Dermis blood vessel endothelial cell (primary cell): ENCODE results near the gene TSG101. TPM values are rescaled to one million over a fixed set of nuclear protein-coding genes. Genes with fewer than 3 reads are reported as not detected.

Source experiments
- total RNA-seq: library from RNA; depleted of rRNA; stranded (reverse); fragments of >200 nt; gene quantifications from 2 replicates; pipeline ENCODE4 v1.2.3, GENCODE V29; 2014

The TSG101 gene
- total RNA-seq, 1 donor from 2014 or later = 68.2 TPM

Other genes starting within 250 kb of the TSG101 start
- 26.0 and 38.8 TPM in 2 replicates for gene HPS5, start 204.8 kb downstream of the TSG101 start, total RNA-seq
- 66.9 and 77.4 TPM in 2 replicates for gene GTF2H1, start 204.4 kb downstream of the TSG101 start, total RNA-seq
- gene LDHA, start 132.4 kb downstream of the TSG101 start, total RNA-seq = 281 and 549 TPM in 2 replicates
- gene LDHC, start 114.6 kb downstream of the TSG101 start, total RNA-seq = 0.34 TPM in 1 of 2 replicates, not detected in the other
- gene LDHAL6A, start 71.1 kb downstream of the TSG101 start, total RNA-seq = not detected in 2 replicates
- 27.7 and 27.9 TPM in 2 replicates for gene UEVLD, start 61.8 kb upstream of the TSG101 start, total RNA-seq
- gene MISFA, start 72.8 kb upstream of the TSG101 start, total RNA-seq = 0.68 and 1.0 TPM in 2 replicates
- 14.1 and 19.3 TPM in 2 replicates for gene SPTY2D1, start 107.4 kb upstream of the TSG101 start, total RNA-seq
- 2.7 and 4.3 TPM in 2 replicates for gene TMEM86A, start 171.8 kb upstream of the TSG101 start, total RNA-seq
- 0.19 TPM in 1 of 2 replicates, not detected in the other for gene IGSF22, start 199.2 kb upstream of the TSG101 start, total RNA-seq